BJ (cell line): Measurements from ENCODE around the gene ATG9A. TPM values are rescaled to one million over a fixed set of nuclear protein-coding genes. Genes with fewer than 3 reads are reported as not detected.
"Not testable (repeated sequence)": the region's sequence is repeated elsewhere in the genome, so short reads cannot be mapped to it uniquely, and the experiment has no call there.

Experiments used
- CTCF ChIA-PET: fragments of 350-600 bp; formaldehyde crosslinking; extraction: SDS; loops from one replicate; lab custom pipeline; 2021; ENCODE audit warnings: antibody characterized with exemption, inconsistent platforms; lab: Yijun Ruan, JAX
- POLR2A ChIA-PET: fragments of 300-600 bp; sonication (Branson Sonifier 250); formaldehyde crosslinking; extraction: SDS; loops from one replicate; lab custom pipeline; 2021; ENCODE audit warnings: antibody characterized with exemption; lab: Charles Lee
- DNase-seq: peaks from one replicate; pipeline ENCODE4 v3.0.0-alpha.2; 2011; ENCODE audit warnings: low read depth
- H3K27me3 ChIP-seq: 2 replicates; pipeline ENCODE4 v1.6.0; 2011; ENCODE audit warnings: low read length; ENCODE audit not compliant: control insufficient read depth, insufficient read depth
- H3K36me3 ChIP-seq: 2 replicates; pipeline ENCODE4 v1.5.1; 2011; ENCODE audit warnings: low read length; ENCODE audit not compliant: control insufficient read depth, insufficient read depth
- H3K4me3 ChIP-seq: 2 replicates; pipeline ENCODE4 v1.5.1; 2011; ENCODE audit warnings: low read depth, mild to moderate bottlenecking, control low read depth, low read length
- CTCF ChIP-seq: IDR thresholded peaks from 2 replicates; pipeline ENCODE4 v1.5.1; 2011; ENCODE audit warnings: low read depth, mild to moderate bottlenecking, control low read depth, inconsistent platforms, low read length, moderate library complexity; ENCODE audit not compliant: insufficient read depth
- polyA plus RNA-seq: library from polyadenylated mRNA; depleted of rRNA; stranded (reverse); fragments of >200 nt; gene quantifications from 2 replicates; pipeline ENCODE4 v1.2.3, GENCODE V29; 2011

The ATG9A gene
- polyA plus RNA-seq, 1 experiment: 132 TPM

- 0 out of 2 replicates have a peak, but pooled peaks have one; percentile 11 for TF ChIP-seq CTCF
- CTCF ChIA-PET: interaction anchor here (0.6 to 3.6 kb wide), 13 partner anchors 10 to 212 kb away, joined by 3 to 15 read pairs (median 4); partner anchors contain the start of genes CNPPD1, GLB1L and STK16
These were observed 22.9 kb downstream of the ATG9A start, which contains the start of gene ZFAND2B for GRCh38 chr2:219206328-219207133. ZFAND2B (plus strand) TSS chr2:219206782; CDS start chr2:219206988, 206 bp downstream.

GRCh38 chr2:219205981-219206327 lies 23.5 kb downstream of the ATG9A start:
- TF ChIP-seq CTCF: no peak
- Histone ChIP-seq H3K36me3 (peaks cover 9% of the 10 kb centered on the region), H3K4me3 (peak overlapping the region; percentile 47), H3K27me3 (no peaks in the 10 kb centered on the region)
- ChIA-PET CTCF (interaction anchor here (0.9 to 2.0 kb wide), 10 partner anchors 10 to 211 kb away, joined by 3 to 7 read pairs (median 4); partner anchors contain the start of genes CNPPD1, GLB1L and STK16), POLR2A (interaction anchor here (0.6 to 1.4 kb wide), 2 partner anchors 29 to 46 kb away, joined by 4 read pairs; partner anchors contain the start of genes CNPPD1 and NHEJ1)
- DNase-seq: no peak

More at GRCh38 chr2:219206328-219207133, 22.9 kb downstream of the ATG9A start, which contains the start of gene ZFAND2B:
- Histone ChIP-seq H3K36me3 (peaks cover 10% of the 10 kb centered on the region), H3K27me3 (no peaks in the 10 kb centered on the region), H3K4me3 (peak within 1 kb of the TSS; percentile 63)
- DNase-seq: peak; percentile 55
- POLR2A ChIA-PET: interaction anchor here (0.6 to 1.4 kb wide), 4 partner anchors 13 to 181 kb away, joined by 3 to 4 read pairs (median 4); partner anchors contain the start of genes ABCB6, CNPPD1, DNPEP and NHEJ1

GRCh38 chr2:219205165-219205538 lies 24.3 kb downstream of the ATG9A start:
- no peak for DNase-seq
- no peaks in the 10 kb centered on the region for H3K27me3 ChIP-seq
- no peak overlapping the region for H3K4me3 ChIP-seq
- POLR2A ChIA-PET: no interaction called here
- TF ChIP-seq CTCF: no peak
- CTCF ChIA-PET: interaction anchor here (1.2 kb wide), 1 partner anchor 90 kb away, joined by 5 read pairs; no protein-coding TSS in a partner anchor
- H3K36me3 ChIP-seq: peaks cover 6% of the 10 kb centered on the region

GRCh38 chr2:219204425-219205164 lies 24.8 kb downstream of the ATG9A start:
- no peaks in the 10 kb centered on the region for H3K27me3 ChIP-seq
- no peak for DNase-seq
- ChIA-PET POLR2A (no interaction called here), CTCF (interaction anchor here (1.1 kb wide), 1 partner anchor 90 kb away, joined by 3 read pairs; no protein-coding TSS in a partner anchor)
- H3K36me3 ChIP-seq: peaks cover 5% of the 10 kb centered on the region
- TF ChIP-seq CTCF: no peak
- H3K4me3 ChIP-seq: no peak overlapping the region

GRCh38 chr2:219201331-219201730 lies 28.1 kb downstream of the ATG9A start:
- POLR2A ChIA-PET, DNase-seq, H3K36me3 ChIP-seq, CTCF ChIA-PET, H3K27me3 ChIP-seq, H3K4me3 ChIP-seq: not testable (repeated sequence)

GRCh38 chr2:219200502-219201326 lies 28.7 kb downstream of the ATG9A start:
- DNase-seq, H3K36me3 ChIP-seq, POLR2A ChIA-PET, H3K4me3 ChIP-seq, H3K27me3 ChIP-seq: not testable (repeated sequence)
- CTCF ChIA-PET: interaction anchor here (0.7 to 1.9 kb wide), 2 partner anchors 29 to 94 kb away, joined by 3 to 7 read pairs; no protein-coding TSS in a partner anchor
